Right kidney (tissue), 9 donors: Measurements from ENCODE around the gene MRFAP1.

Source experiments
- DNase-seq: peaks from one replicate; pipeline ENCODE4 v3.0.0-alpha.2; 2016
- long read RNA-seq, 8 donors: transcript quantifications; one replicate each; lab custom pipeline, GENCODE V29; 2026

The MRFAP1 gene
- long read RNA-seq, donor 1, transcript MRFAP1-201 (3 exons, 2,049 nt), result minor isoform, 26 of 965 reads
- long read RNA-seq, donor 1, transcript MRFAP1-204 (1 exons, 1,982 nt), result major isoform, 340 of 965 reads
- long read RNA-seq, donor 1, transcript MRFAP1-202 (2 exons, 1,584 nt), result minor isoform, 126 of 965 reads
- long read RNA-seq, donor 1, partial matches to known transcripts, result 161 of 965 reads
- long read RNA-seq, donor 1, other reads (novel, unspliced or antisense), result 312 of 965 reads
- long read RNA-seq, donor 2, transcript MRFAP1-201 (3 exons, 2,049 nt), result minor isoform, 20 of 403 reads
- long read RNA-seq, donor 2, transcript MRFAP1-202 (2 exons, 1,584 nt), result minor isoform, 66 of 403 reads
- long read RNA-seq, donor 2, transcript MRFAP1-204 (1 exons, 1,982 nt), result major isoform, 200 of 403 reads
- long read RNA-seq, donor 2, partial matches to known transcripts, result 72 of 403 reads
- long read RNA-seq, donor 2, other reads (novel, unspliced or antisense), result 45 of 403 reads
- long read RNA-seq, donor 3, transcript MRFAP1-202 (2 exons, 1,584 nt), result minor isoform, 58 of 295 reads
- long read RNA-seq, donor 3, transcript MRFAP1-204 (1 exons, 1,982 nt), result major isoform, 161 of 295 reads
- long read RNA-seq, donor 3, transcript MRFAP1-201 (3 exons, 2,049 nt), result minor isoform, 6 of 295 reads
- long read RNA-seq, donor 3, partial matches to known transcripts, result 61 of 295 reads
- long read RNA-seq, donor 3, other reads (novel, unspliced or antisense), result 9 of 295 reads
- long read RNA-seq, donor 4, transcript MRFAP1-204 (1 exons, 1,982 nt), result major isoform, 270 of 502 reads
- long read RNA-seq, donor 4, transcript MRFAP1-202 (2 exons, 1,584 nt), result minor isoform, 92 of 502 reads
- long read RNA-seq, donor 4, transcript MRFAP1-201 (3 exons, 2,049 nt), result minor isoform, 21 of 502 reads
- long read RNA-seq, donor 4, partial matches to known transcripts, result 78 of 502 reads
- long read RNA-seq, donor 4, other reads (novel, unspliced or antisense), result 41 of 502 reads
- long read RNA-seq, donor 5, transcript MRFAP1-201 (3 exons, 2,049 nt), result minor isoform, 24 of 695 reads
- long read RNA-seq, donor 5, transcript MRFAP1-202 (2 exons, 1,584 nt), result minor isoform, 109 of 695 reads
- long read RNA-seq, donor 5, transcript MRFAP1-204 (1 exons, 1,982 nt), result major isoform, 358 of 695 reads
- long read RNA-seq, donor 5, partial matches to known transcripts, result 118 of 695 reads
- long read RNA-seq, donor 5, other reads (novel, unspliced or antisense), result 85 of 695 reads
- long read RNA-seq, donor 6, transcript MRFAP1-201 (3 exons, 2,049 nt), result minor isoform, 18 of 395 reads
- long read RNA-seq, donor 6, transcript MRFAP1-204 (1 exons, 1,982 nt), result major isoform, 243 of 395 reads
- long read RNA-seq, donor 6, transcript MRFAP1-202 (2 exons, 1,584 nt), result minor isoform, 88 of 395 reads
- long read RNA-seq, donor 6, partial matches to known transcripts, result 46 of 395 reads
- long read RNA-seq, donor 6, other reads (novel, unspliced or antisense), result 0 of 395 reads
- long read RNA-seq, donor 7, transcript MRFAP1-202 (2 exons, 1,584 nt), result minor isoform, 110 of 801 reads
- long read RNA-seq, donor 7, transcript MRFAP1-201 (3 exons, 2,049 nt), result minor isoform, 37 of 801 reads
- long read RNA-seq, donor 7, transcript MRFAP1-204 (1 exons, 1,982 nt), result major isoform, 397 of 801 reads
- long read RNA-seq, donor 7, partial matches to known transcripts, result 167 of 801 reads
- long read RNA-seq, donor 7, other reads (novel, unspliced or antisense), result 90 of 801 reads
- long read RNA-seq, donor 8, transcript MRFAP1-202 (2 exons, 1,584 nt), result minor isoform, 93 of 651 reads
- long read RNA-seq, donor 8, transcript MRFAP1-204 (1 exons, 1,982 nt), result major isoform, 256 of 651 reads
- long read RNA-seq, donor 8, transcript MRFAP1-201 (3 exons, 2,049 nt), result minor isoform, 13 of 651 reads
- long read RNA-seq, donor 8, partial matches to known transcripts, result 211 of 651 reads
- long read RNA-seq, donor 8, other reads (novel, unspliced or antisense), result 78 of 651 reads

GRCh38 chr4:6640292-6641163 lies at the start of gene MRFAP1:
Gene MRFAP1 (plus strand): TSS chr4:6640685. CDS start chr4:6640863, 178 bp downstream.
- DNase-seq, result peak; percentile 96

- DNase-seq, result no peak
Measured at GRCh38 chr4:6591313-6591712, 49.2 kb upstream of the MRFAP1 start.

- DNase-seq, result no peak
Measured at GRCh38 chr4:6591781-6592180, 48.7 kb upstream of the MRFAP1 start.

- no peak for DNase-seq
Measured at GRCh38 chr4:6592804-6593563, 47.5 kb upstream of the MRFAP1 start.

- DNase-seq, result no peak
Measured at GRCh38 chr4:6594341-6594740, 46.1 kb upstream of the MRFAP1 start.

GRCh38 chr4:6594826-6595355 lies 45.6 kb upstream of the MRFAP1 start:
- no peak for DNase-seq

GRCh38 chr4:6595897-6596537 lies 44.5 kb upstream of the MRFAP1 start:
- no peak for DNase-seq

GRCh38 chr4:6596948-6597347 lies 43.5 kb upstream of the MRFAP1 start:
- DNase-seq, result no peak

- no peak for DNase-seq
Measured at GRCh38 chr4:6598127-6598526, 42.4 kb upstream of the MRFAP1 start.

GRCh38 chr4:6598641-6599040 lies 41.8 kb upstream of the MRFAP1 start:
- no peak for DNase-seq

- DNase-seq, result no peak
Measured at GRCh38 chr4:6601661-6602250, 38.7 kb upstream of the MRFAP1 start.

GRCh38 chr4:6602289-6602688 lies 38.2 kb upstream of the MRFAP1 start:
- DNase-seq, result no peak

GRCh38 chr4:6603128-6603527 lies 37.4 kb upstream of the MRFAP1 start:
- no peak for DNase-seq

- DNase-seq, result no peak
Measured at GRCh38 chr4:6605114-6605513, 35.4 kb upstream of the MRFAP1 start.

GRCh38 chr4:6605605-6606004 lies 34.9 kb upstream of the MRFAP1 start:
- no peak for DNase-seq

GRCh38 chr4:6606465-6607235 lies 33.8 kb upstream of the MRFAP1 start:
- DNase-seq, result no peak
